ENCODE measurements around the gene EHD1. TPM values are rescaled to one million over a fixed set of nuclear protein-coding genes. Genes with fewer than 3 reads are reported as not detected.

The EHD1 gene
- total RNA-seq (2021; fragmentation: NEBNext Ultra II Directional; extraction: Animal tissue kit (Norgen Biotek cat#: 25700)) (36.9 and 42.9 TPM in 2 replicates), polyA plus RNA-seq (2011; rRNA removed) (31.5 and 54.0 TPM in 2 replicates), polyA minus RNA-seq (2011; rRNA and poly(A)+ RNA removed) (24.7 and 48.1 TPM in 2 replicates)
- polyA plus RNA-seq (2011; cell fraction: cytosol; rRNA removed): 33.1 TPM
- 38.0 TPM for polyA plus RNA-seq (2011; cell fraction: nucleus; rRNA removed)
- polyA plus RNA-seq (2012, experiment 1 of 2): 22.9 to 33.8 TPM (median 30.9 TPM) in 4 replicates
- polyA plus RNA-seq (2012, experiment 2 of 2): 28.9 TPM
- 19.7 TPM for polyA plus RNA-seq (2013, experiment 1 of 2)
- 17.7 TPM for polyA plus RNA-seq (2013, experiment 2 of 2)
- 28.1 TPM for polyA minus RNA-seq (2011; cell fraction: cytosol; rRNA and poly(A)+ RNA removed)
- 22.0 TPM for polyA minus RNA-seq (2011; cell fraction: nucleus; rRNA and poly(A)+ RNA removed)
- long read RNA-seq, experiment 1, full-length matches to known transcripts: 7 of 31 reads
- long read RNA-seq, experiment 1, partial matches to known transcripts: 1 of 31 reads
- long read RNA-seq, experiment 1, other reads (novel, unspliced or antisense): 23 of 31 reads
- long read RNA-seq, experiment 2, partial matches to known transcripts: 0 of 4 reads
- long read RNA-seq, experiment 2, other reads (novel, unspliced or antisense): 4 of 4 reads

DNA sequence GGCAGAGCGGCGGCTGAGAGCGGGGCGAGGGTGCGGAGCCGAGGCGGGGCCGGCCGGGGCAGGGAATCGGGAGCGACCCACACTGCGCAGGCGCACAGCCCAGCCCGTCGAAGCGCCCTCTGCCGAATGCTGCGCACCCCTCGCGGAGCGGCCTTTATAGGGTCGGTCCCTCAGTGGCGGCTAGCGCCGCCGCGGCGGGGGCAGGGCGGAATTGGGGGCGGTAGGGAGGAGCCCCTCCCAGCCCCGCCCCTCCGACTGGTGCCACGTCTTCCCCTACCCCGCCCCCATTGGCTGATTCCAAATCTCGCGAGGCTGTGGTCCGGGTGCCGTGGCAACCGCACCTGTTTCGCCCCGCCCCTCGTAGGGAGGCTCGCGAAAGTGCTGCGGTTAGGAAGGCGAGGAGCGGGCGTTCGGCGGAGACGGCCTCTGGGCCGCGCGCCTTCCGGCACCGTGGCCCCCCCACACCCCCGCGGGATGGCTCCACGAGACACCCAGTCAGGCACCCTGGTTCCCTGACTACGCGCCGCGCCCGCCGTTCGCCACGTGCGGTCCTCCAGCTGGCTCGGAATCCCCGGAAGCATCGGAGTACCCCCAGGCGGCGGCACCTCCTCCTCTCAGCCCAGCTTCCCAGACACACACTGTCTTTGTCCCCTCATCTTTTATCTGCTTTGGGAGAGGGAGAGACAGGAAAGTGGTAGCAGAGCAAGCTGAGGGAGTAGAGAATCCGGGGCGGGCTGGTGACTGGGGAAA lies at the start of gene EHD1:
Gene EHD1, minus strand, starts transcription at position 128 of the 750 bp plus-strand sequence. CDS start 157 bp downstream, outside the sequence.
- H2BK5ac ChIP-seq (ENCODE audit: low read depth, low read length): peak within 1 kb of the TSS; percentile 83
- FAIRE-seq: no peak
- peak; percentile 77 for TF ChIP-seq KDM4A (IDR thresholded peaks at IDR 0.05; ENCODE audit: low read depth, low read length, severe bottlenecking)
- TF ChIP-seq TCF12 (IDR thresholded peaks at IDR 0.05; ENCODE audit: low read depth, low read length): no peak
- 0 out of 2 replicates have a peak, but pooled peaks have one; percentile 15 for TF ChIP-seq RBBP5 (IDR thresholded peaks at IDR 0.05; ENCODE audit: borderline replicate concordance, low read depth, low read length)
- no peak for TF ChIP-seq HDAC6 (IDR thresholded peaks at IDR 0.05; ENCODE audit: low read depth, low read length)
- no peak for TF ChIP-seq SP2 (IDR thresholded peaks at IDR 0.05; ENCODE audit: low read length)
- TF ChIP-seq CHD2 (IDR thresholded peaks at IDR 0.05; ENCODE audit: low read length): peak; percentile 97
- peak; percentile 73; the same call in 1 of the 2 replicates for TF ChIP-seq SP1 (IDR thresholded peaks at IDR 0.05; ENCODE audit: low read depth, low read length)
- TF ChIP-seq, protein P1, sequence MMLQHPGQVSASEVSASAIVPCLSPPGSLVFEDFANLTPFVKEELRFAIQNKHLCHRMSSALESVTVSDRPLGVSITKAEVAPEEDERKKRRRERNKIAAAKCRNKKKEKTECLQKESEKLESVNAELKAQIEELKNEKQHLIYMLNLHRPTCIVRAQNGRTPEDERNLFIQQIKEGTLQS (IDR thresholded peaks at IDR 0.05; ENCODE audit: insufficient read depth, low read depth, low read length): 0 out of 2 replicates have a peak, but pooled peaks have one; percentile 8

More for the DNA sequence above, at the start of gene EHD1:
- Histone ChIP-seq H3K23ac (ENCODE audit: insufficient read length) (no peak within 1 kb of the TSS), H2BK20ac (ENCODE audit: low read length) (no peak within 1 kb of the TSS), H3K4me2 (ENCODE audit: insufficient read depth in 1 of 2, low read depth in 2 of 2, low read length in 2 of 2) (peak within 1 kb of the TSS; percentile 79 to 99), H3K27ac (ENCODE audit: low read depth, low read length) (peak within 1 kb of the TSS; percentile 71), H3K79me2 (ENCODE audit: control insufficient read depth in 1 of 2, insufficient read depth in 2 of 2, low read length in 2 of 2) (no peaks in the 10 kb centered on the region), H3K56ac (replicated peaks; ENCODE audit: insufficient read length, low read depth, low read length) (peak within 1 kb of the TSS; percentile 73), H3K4ac (replicated peaks; ENCODE audit: insufficient read length, low read depth, low read length) (peak within 1 kb of the TSS; percentile 73), H3K14ac (ENCODE audit: insufficient read length) (peak within 1 kb of the TSS; percentile 55), H3K4me1 (replicated peaks in 1 of 4; ENCODE audit: control insufficient read depth in 3 of 4, insufficient read depth in 4 of 4, low read length in 3 of 4) (peaks cover 0 to 22% (median 11%) of the 10 kb centered on the region in 4 experiments; a peak in 6 of 7 replicates), H3K27me3 (replicated peaks in 1 of 4; ENCODE audit: control insufficient read depth in 3 of 4, extremely low read depth in 1 of 4, insufficient read depth in 3 of 4, low read length in 3 of 4) (peaks cover 0 to 6% (median 2%) of the 10 kb centered on the region in 4 experiments; a peak in 3 of 7 replicates), H2BK15ac (ENCODE audit: low read length) (peak within 1 kb of the TSS; percentile 61; the same call in 1 of the 2 replicates), H4K91ac (replicated peaks; ENCODE audit: insufficient read length, low read length) (peak within 1 kb of the TSS; percentile 77), H2BK12ac (ENCODE audit: low read depth, low read length) (peak within 1 kb of the TSS; percentile 60), H3K4me3 (ENCODE audit: extremely low read depth in 1 of 4, insufficient read depth in 2 of 4, low read depth in 3 of 4, low read length in 4 of 4) (peak within 1 kb of the TSS; percentile 60 to 97 (median 94)), H2BK120ac (replicated peaks; ENCODE audit: low read depth, low read length) (no peak within 1 kb of the TSS), H2AK5ac (ENCODE audit: low read depth, low read length) (no peak within 1 kb of the TSS), H4K5ac (ENCODE audit: insufficient read length, low read depth, low read length) (peak within 1 kb of the TSS; percentile 40), H4K8ac (ENCODE audit: extremely low read depth, insufficient read depth, low read length) (peak within 1 kb of the TSS; percentile 90), H3K79me1 (ENCODE audit: low read depth, low read length) (no peaks in the 10 kb centered on the region), H2AFZ (ENCODE audit: low read length) (peak within 1 kb of the TSS; percentile 91; the same call in 1 of the 2 replicates), H4K20me1 (replicated peaks in 1 of 2; ENCODE audit: control insufficient read depth in 1 of 2, insufficient read depth in 2 of 2, low read length in 2 of 2) (no peaks in the 10 kb centered on the region), H3K36me3 (ENCODE audit: control insufficient read depth in 2 of 4, insufficient read depth in 4 of 4, low read length in 3 of 4) (no peaks in the 10 kb centered on the region), H3K9ac (replicated peaks in 1 of 4; ENCODE audit: extremely low read depth in 1 of 4, low read depth in 3 of 4, low read length in 3 of 4) (peak within 1 kb of the TSS; percentile 84 to 86 (median 86)), H3K9me3 (ENCODE audit: insufficient read depth in 2 of 2, low read depth in 1 of 2, low read length in 1 of 2) (no peaks in the 10 kb centered on the region), H3K18ac (ENCODE audit: extremely low read depth, low read length) (peak within 1 kb of the TSS; percentile 42), H3K23me2 (ENCODE audit: low read depth, low read length) (peaks cover 16% of the 10 kb centered on the region)
- WGBS, 2 experiments (ENCODE audit: extremely low coverage in 1 of 2, insufficient coverage in 1 of 2, insufficient read length in 1 of 2, insufficient replicate concordance in 2 of 2, low coverage in 1 of 2, low lambda C conversion rate in 2 of 2, missing lambda C conversion rate in 1 of 2): 3% methylated on average over 39 of the region's 75 CpGs; no CpG with 5 or more reads in 1 of the 2 experiments
- ChIA-PET POLR2A (ENCODE audit: partially characterized antibody) (interaction anchor here (0.6 to 24.6 kb wide), 19 partner anchors 9 to 661 kb away, joined by 3 to 408 read pairs (median 4); partner anchors contain the start of genes MEN1 and PPP2R5B), CTCF (ENCODE audit: partially characterized antibody) (interaction anchor here (0.7 to 32.2 kb wide), 10 partner anchors 13 to 190 kb away, joined by 3 to 1058 read pairs (median 4); partner anchors contain the start of genes ARL2, BATF2 and CDC42BPG)
- peak; percentile 94 to 99 for DNase-seq (ENCODE audit: low read depth in 1 of 2, low spot score in 2 of 2)
